Mesenteric fat pad (tissue), 1 donor: ENCODE data around the gene RPSA. TPM values are rescaled to one million over a fixed set of nuclear protein-coding genes. Genes with fewer than 3 reads are reported as not detected.
"Not testable (repeated sequence)": the region's sequence is repeated elsewhere in the genome, so short reads cannot be mapped to it uniquely, and the experiment has no call there.

Experiments
- DNase-seq: peaks from one replicate; pipeline ENCODE4 v3.0.0-alpha.2; 2020; ENCODE audit warnings: low spot score
- total RNA-seq: library from RNA; stranded (reverse); fragmentation: NEBNext Ultra II Directional; extraction: Animal tissue kit (Norgen Biotek cat#: 25700); gene quantifications from one replicate; pipeline ENCODE4 v1.2.1, GENCODE V29; 2021
- donor health status: DM: yes; HTN: yes; CAD: no.

Gene RPSA
- total RNA-seq, 1 donor from 2014 or later = 671 TPM

DNA sequence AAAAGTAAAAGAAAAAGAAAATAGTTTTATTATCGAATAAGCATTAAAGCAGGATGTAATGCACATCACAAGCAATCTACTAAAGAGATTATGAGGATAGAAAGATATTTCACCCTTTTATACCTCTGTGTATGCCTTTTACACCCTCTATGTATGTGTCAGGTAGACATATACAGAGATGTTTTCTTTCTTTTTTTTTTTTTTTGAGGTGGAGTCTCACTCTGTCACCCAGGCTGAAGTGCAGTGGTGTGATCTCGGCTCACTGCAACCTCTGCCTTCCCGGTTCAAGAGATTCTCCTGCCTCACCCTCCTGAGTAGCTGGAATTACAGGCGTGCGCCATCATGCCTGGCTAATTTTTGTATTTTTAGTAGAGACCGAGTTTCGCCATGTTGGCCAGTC is 47.4 kb downstream of the RPSA start:
- not testable (repeated sequence) for DNase-seq

DNA sequence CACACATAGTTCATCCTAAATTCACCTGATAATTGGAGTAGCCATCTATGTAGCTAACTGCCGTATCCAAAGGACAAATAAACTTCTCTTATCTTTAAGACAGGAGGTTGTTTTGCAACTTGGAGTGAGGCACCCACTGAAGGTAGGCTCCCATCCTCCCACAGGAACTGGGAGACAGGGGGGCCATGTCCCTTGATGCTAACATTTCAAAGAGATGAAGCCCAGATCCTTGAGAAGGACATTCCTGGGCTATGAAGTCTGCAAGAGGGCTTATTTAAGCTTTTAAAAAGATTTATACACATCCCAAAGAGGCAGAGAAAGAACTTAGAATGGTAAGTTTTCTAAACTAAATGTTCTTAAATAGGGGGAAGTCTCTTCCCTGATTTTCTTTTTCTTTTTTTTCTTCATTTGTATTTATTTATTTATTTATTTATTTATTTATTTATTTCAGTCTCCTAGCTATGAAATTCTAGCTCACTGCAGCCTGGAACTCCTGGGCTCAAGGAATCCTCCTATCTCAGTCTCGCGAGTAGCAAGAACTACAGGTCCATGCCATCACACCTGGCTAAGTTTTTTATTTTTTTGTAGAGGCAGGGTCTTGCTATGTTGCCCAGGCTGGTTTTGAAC is 48.2 kb downstream of the RPSA start:
- no peak for DNase-seq

GRCh38 chr3:39456159-39456558 is 49.6 kb downstream of the RPSA start:
- no peak for DNase-seq

GRCh38 chr3:39457361-39457760 is 50.8 kb downstream of the RPSA start:
- DNase-seq = no peak

DNA sequence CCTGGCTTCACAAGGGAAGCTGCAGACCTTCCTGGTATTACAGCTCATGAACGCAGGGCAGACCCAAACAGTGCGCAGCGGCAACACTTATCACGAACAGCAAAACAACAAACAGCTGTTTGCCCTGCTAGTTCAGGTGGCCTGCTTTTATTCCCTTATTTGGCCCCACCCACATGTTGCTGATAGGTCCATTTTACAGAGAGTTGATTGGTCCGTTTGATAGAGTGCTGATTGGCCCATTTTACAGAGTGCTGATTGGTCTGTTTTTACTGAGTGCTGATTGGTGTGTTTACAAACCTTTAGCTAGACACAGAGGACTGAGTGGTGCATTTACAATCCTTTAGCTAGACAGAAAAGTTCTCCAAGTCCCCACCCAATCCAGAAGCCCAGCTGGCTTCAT is 52.1 kb downstream of the RPSA start:
- not testable (repeated sequence) for DNase-seq

DNA sequence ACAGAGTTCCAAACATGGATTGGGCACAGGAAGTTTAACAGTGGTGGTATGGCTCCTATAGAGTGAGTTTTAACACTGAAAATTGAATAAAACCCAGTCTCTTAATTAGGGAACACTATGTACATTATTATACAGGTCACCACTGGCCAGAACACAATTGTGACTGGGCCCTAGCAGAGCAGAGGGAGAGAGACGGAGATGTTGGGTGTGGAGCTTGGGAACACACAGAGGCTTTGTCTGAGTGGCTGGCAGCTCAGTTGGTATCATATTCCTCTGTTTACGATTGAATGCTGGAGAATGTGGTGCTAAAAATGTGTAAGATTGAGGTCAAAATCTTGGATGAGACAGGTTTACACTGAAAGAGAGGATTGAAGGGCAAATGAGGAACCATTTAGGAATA is 54.2 kb downstream of the RPSA start:
- no peak for DNase-seq

Other genes starting within 250 kb of the RPSA start
- gene XIRP1, start 214.1 kb upstream of the RPSA start, total RNA-seq = 0.10 TPM
- gene CX3CR1, start 126.7 kb upstream of the RPSA start, total RNA-seq = 0.42 TPM
- not detected for gene CCR8, start 77.0 kb upstream of the RPSA start, total RNA-seq
- 16.7 TPM for gene SLC25A38, start 23.4 kb upstream of the RPSA start, total RNA-seq
- not detected for gene MOBP, start 61.0 kb downstream of the RPSA start, total RNA-seq